GM12864 (cell line): ENCODE measurements around the gene HEPACAM2.

Experiments
- DNase-seq: peaks from one replicate; pipeline ENCODE4 v3.0.0-alpha.2; 2011; ENCODE audit warnings: low read depth
- H3K4me3 ChIP-seq: 2 replicates; pipeline ENCODE4 v1.5.1; 2011; ENCODE audit warnings: mild to moderate bottlenecking, low read depth, low read length, control low read depth
- CTCF ChIP-seq: IDR thresholded peaks from 2 replicates; pipeline ENCODE4 v1.5.1; 2011; ENCODE audit warnings: low read depth, mild to moderate bottlenecking, moderate library complexity, low read length, control low read depth, inconsistent platforms; ENCODE audit errors: missing control alignments

The HEPACAM2 gene

DNA sequence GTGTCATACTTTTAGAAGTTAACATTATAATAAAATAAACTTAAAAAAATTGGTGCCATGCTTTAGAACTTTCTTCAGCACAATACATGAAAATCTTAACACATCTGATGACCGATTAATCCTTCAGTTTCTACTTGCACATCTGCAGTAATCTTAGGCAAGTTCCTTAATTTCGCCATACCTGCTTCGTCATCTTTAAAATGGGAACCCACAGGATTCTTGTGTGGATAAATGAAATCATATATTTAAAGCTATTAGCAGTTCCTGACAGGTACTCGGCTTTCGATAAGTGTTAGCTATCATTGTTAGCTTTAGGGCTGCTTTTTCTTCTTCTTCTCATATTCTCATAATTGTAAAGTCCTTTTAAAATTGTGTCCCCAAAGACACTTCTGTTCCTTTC, 5.0 kb upstream of the HEPACAM2 start:
- no peak for DNase-seq
- TF ChIP-seq CTCF, result no peak
- peak overlapping the region; percentile 64 for H3K4me3 ChIP-seq

DNA sequence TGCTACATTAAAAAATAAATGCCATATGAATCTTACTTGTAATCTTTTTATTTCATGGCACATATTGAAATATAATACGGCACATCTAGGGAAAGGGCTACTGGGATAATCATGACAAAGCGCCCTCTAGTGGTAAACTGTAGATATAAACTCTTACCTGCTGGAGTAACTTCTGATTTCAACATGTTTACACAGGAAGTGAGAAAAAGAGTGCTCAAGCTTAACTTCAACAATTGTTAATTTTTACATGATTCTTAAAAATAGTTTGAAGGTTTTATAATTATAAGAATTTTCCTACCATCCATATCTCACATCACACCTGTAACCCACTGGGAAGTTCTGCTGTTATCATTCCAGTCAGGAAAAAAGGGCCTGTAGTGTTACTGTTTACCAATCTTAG, 2.0 kb upstream of the HEPACAM2 start:
- peak; percentile 55 for TF ChIP-seq CTCF
- DNase-seq, result peak; percentile 36
- H3K4me3 ChIP-seq, result no peak overlapping the region

GRCh38 chr7:93219868-93220267, 6.4 kb downstream of the HEPACAM2 start:
- DNase-seq, result no peak
- no peak overlapping the region for H3K4me3 ChIP-seq
- TF ChIP-seq CTCF, result no peak

GRCh38 chr7:93218997-93219827, 7.1 kb downstream of the HEPACAM2 start:
- no peak overlapping the region for H3K4me3 ChIP-seq
- DNase-seq, result no peak
- no peak for TF ChIP-seq CTCF

DNA sequence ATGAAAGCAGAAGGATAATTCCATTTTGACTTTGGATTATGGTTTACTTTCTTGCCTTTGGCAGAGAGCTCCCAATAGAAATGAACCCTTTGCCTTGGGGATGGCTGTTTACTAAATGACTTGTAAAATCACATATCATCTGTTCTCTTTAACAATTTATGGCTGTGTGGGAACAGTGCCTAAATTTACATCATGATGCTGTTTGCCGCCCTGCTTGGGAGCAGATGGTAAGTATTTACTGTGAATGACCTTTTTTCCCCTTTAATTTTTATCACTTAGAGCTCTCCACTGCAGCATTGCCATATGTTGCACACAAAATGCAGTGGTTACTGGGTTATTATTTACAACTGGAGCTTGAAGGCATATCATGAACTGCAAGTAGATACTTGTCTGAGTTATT, 13.4 kb downstream of the HEPACAM2 start:
- DNase-seq, result no peak
- TF ChIP-seq CTCF, result no peak
- no peak overlapping the region for H3K4me3 ChIP-seq

DNA sequence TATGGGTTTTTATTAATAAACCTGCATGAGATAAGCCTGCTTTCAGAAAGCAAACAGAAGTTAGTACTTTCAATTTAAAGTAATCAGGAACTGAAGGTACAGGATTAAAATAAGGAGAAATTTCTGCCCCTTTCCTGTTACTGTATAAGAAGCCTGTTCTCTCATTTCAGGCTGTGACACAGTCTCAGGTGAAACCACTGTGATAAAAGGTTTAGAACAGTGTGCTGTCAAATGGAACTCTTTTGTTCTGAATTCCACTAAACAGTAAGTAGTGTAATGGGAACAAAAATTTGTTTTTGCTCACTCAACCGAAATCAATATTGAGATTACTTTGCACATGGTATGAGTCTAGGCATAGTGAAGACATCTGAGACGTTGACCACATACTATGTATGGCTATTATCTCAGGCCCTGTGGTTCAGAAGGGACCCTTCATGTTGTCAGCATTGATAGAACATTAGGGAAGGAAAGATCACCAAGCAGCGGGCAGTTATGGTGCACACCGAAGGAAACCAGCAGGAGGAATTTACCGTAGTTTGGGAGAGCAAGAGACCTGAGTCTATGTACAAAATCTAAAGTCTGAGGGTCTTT, 14.9 kb downstream of the HEPACAM2 start:
- no peak for DNase-seq
- TF ChIP-seq CTCF, result no peak

GRCh38 chr7:93205046-93205445, 21.2 kb downstream of the HEPACAM2 start:
- TF ChIP-seq CTCF, result no peak
- DNase-seq, result no peak

More for the DNA sequence above, 14.9 kb downstream of the HEPACAM2 start:
- no peak overlapping the region for H3K4me3 ChIP-seq

More at GRCh38 chr7:93205046-93205445, 21.2 kb downstream of the HEPACAM2 start:
- no peak overlapping the region for H3K4me3 ChIP-seq
